ENCODE measurements around the gene SLX9.

GRCh38 chr21:44999428-44999971 is 59.7 kb downstream of the SLX9 start:
- no peak for TF ChIP-seq POLR2A (IDR thresholded peaks at IDR 0.05)
- TF ChIP-seq, protein P1, sequence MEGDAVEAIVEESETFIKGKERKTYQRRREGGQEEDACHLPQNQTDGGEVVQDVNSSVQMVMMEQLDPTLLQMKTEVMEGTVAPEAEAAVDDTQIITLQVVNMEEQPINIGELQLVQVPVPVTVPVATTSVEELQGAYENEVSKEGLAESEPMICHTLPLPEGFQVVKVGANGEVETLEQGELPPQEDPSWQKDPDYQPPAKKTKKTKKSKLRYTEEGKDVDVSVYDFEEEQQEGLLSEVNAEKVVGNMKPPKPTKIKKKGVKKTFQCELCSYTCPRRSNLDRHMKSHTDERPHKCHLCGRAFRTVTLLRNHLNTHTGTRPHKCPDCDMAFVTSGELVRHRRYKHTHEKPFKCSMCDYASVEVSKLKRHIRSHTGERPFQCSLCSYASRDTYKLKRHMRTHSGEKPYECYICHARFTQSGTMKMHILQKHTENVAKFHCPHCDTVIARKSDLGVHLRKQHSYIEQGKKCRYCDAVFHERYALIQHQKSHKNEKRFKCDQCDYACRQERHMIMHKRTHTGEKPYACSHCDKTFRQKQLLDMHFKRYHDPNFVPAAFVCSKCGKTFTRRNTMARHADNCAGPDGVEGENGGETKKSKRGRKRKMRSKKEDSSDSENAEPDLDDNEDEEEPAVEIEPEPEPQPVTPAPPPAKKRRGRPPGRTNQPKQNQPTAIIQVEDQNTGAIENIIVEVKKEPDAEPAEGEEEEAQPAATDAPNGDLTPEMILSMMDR (IDR thresholded peaks at IDR 0.05) = no peak
